ENCODE data around the gene ZC2HC1C.

The ZC2HC1C gene

DNA sequence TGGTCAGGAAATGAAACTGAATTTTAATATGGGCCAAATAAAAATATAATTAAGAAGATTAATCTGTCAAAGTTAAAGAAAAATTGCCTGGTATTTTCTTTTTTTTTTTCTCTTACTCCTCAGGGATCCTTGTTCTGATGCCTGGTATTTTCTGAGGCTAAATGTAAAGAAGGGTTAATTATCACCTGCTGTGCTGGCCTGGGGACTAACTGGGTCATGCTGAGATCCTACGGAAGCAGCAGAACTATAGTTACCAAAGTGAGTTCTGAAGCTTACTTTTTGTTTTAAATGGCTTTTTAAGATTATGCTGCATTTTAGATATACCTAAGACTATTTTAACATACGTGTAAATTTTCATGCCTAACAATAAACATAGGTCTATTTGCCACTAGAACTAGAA is 23.3 kb downstream of the ZC2HC1C start:
- no peak for DNase-seq (ENCODE audit: low spot score)
- TF ChIP-seq, protein P1, sequence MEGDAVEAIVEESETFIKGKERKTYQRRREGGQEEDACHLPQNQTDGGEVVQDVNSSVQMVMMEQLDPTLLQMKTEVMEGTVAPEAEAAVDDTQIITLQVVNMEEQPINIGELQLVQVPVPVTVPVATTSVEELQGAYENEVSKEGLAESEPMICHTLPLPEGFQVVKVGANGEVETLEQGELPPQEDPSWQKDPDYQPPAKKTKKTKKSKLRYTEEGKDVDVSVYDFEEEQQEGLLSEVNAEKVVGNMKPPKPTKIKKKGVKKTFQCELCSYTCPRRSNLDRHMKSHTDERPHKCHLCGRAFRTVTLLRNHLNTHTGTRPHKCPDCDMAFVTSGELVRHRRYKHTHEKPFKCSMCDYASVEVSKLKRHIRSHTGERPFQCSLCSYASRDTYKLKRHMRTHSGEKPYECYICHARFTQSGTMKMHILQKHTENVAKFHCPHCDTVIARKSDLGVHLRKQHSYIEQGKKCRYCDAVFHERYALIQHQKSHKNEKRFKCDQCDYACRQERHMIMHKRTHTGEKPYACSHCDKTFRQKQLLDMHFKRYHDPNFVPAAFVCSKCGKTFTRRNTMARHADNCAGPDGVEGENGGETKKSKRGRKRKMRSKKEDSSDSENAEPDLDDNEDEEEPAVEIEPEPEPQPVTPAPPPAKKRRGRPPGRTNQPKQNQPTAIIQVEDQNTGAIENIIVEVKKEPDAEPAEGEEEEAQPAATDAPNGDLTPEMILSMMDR (IDR thresholded peaks at IDR 0.05; ENCODE audit: extremely low read depth, missing control alignments), result no peak

DNA sequence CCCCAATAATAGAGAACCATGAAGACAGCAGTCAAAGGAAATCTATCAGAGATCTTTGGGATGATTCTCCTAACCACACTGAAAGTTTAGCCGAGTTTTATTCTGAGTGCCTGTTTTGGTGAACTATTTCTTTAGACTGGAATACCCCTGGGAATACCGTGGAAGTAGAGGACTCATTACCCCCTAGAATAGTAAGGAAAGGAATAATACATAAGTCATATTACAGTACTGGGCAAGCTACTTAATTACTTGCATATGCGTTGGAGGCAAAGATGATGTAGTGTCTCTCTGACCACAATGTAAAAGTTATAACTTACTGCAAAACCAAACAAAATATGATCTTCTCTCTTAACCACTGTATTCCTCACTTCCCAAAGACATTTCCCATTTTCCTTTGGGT is 25.5 kb downstream of the ZC2HC1C start:
- TF ChIP-seq, protein P1 (IDR thresholded peaks at IDR 0.05; ENCODE audit: extremely low read depth, missing control alignments), result no peak
- DNase-seq (ENCODE audit: low spot score), result no peak

DNA sequence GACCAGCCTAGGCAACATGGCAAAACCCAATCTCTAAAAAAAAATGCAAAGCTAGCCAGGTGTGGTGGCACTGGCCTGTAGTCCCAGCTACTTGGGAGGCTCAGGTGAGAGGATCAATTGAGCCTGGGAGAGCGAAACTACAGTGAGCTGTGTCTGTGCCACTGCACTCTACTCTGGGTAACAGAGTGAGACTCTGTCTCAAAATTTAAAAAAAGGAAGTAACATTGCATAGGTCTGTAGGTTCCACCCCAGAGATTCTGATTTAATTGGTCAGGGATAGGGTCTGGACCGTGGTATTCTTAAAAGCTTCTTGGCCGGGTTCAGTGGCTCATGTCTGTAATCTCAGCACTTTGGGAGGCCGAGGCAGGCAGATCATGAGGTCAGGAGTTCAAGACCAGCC is 26.2 kb downstream of the ZC2HC1C start:
- TF ChIP-seq, protein P1 (IDR thresholded peaks at IDR 0.05; ENCODE audit: extremely low read depth, missing control alignments), result no peak
- no peak for DNase-seq (ENCODE audit: low spot score)

GRCh38 chr14:75096959-75097358 is 27.5 kb downstream of the ZC2HC1C start:
- DNase-seq (ENCODE audit: low spot score), result no peak
- TF ChIP-seq, protein P1 (IDR thresholded peaks at IDR 0.05; ENCODE audit: extremely low read depth, missing control alignments), result no peak

DNA sequence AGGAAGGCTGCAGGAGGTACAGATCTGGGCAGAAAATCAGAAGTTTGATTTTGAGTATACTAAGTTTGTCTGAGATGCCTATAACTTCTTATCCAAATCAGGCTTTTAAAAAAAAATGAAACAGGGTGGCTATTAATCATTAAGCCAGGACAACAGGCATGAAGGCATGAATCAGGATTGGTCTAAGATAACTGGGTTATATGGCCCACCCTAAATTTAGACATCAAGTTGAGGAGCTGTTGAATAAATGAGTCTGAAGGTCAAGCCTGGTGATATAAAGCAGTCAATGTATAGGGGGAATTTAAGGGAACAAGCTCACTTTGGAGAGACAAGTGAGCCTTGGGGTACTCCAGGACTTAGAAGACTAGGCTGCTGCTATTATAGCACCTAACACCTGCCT is 28.8 kb downstream of the ZC2HC1C start:
- DNase-seq (ENCODE audit: low spot score), result no peak

DNA sequence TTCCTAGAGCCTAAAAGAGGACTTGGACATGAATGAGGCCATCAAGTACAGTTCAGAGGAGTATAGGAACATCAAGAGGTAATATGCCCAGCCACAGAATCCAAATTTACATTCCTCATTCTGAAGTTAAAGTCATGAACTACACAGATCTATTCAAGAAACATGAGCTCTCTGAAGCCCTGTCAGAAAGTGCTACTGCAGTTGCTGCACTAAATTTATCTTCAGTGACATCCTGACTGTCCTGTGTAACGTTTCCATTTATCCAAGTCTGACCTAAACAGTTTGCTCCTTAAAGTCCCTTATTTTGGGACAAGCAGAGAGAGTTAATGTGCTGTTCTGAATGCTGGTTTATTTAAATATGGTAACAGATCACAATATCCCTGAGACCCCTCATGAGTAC is 29.2 kb downstream of the ZC2HC1C start:
- DNase-seq (ENCODE audit: low spot score), result no peak
- TF ChIP-seq, protein P1 (IDR thresholded peaks at IDR 0.05; ENCODE audit: extremely low read depth, missing control alignments), result no peak

More for the DNA sequence above, 28.8 kb downstream of the ZC2HC1C start:
- TF ChIP-seq, protein P1 (IDR thresholded peaks at IDR 0.05; ENCODE audit: extremely low read depth, missing control alignments), result no peak

- DNase-seq (ENCODE audit: low spot score), result no peak
- TF ChIP-seq, protein P1 (IDR thresholded peaks at IDR 0.05; ENCODE audit: extremely low read depth, missing control alignments), result no peak
Observed at GRCh38 chr14:75101491-75101890, 32.0 kb downstream of the ZC2HC1C start.
